ENCODE measurements around the gene TIMM23.
"Not testable (repeated sequence)": the region's sequence is repeated elsewhere in the genome, so short reads cannot be mapped to it uniquely, and the experiment has no call there.

The TIMM23 gene

GRCh38 chr10:45972106-45972812 lies at the start of gene TIMM23:
TSS of gene TIMM23 (plus strand) at chr10:45972489. CDS start at chr10:45972625, 136 bp downstream.
- DNase-seq (ENCODE audit: low spot score), result peak; percentile 85

GRCh38 chr10:45926790-45927189 lies 45.5 kb upstream of the TIMM23 start:
- DNase-seq (ENCODE audit: low spot score), result not testable (repeated sequence)

GRCh38 chr10:45931305-45931704 lies 41.0 kb upstream of the TIMM23 start:
- not testable (repeated sequence) for DNase-seq (ENCODE audit: low spot score)

- DNase-seq (ENCODE audit: low spot score), result not testable (repeated sequence)
These were observed 37.5 kb upstream of the TIMM23 start for GRCh38 chr10:45934788-45935187.

GRCh38 chr10:45939176-45939697 lies 33.1 kb upstream of the TIMM23 start:
- not testable (repeated sequence) for DNase-seq (ENCODE audit: low spot score)

GRCh38 chr10:45941196-45941595 lies 31.1 kb upstream of the TIMM23 start:
- not testable (repeated sequence) for DNase-seq (ENCODE audit: low spot score)

GRCh38 chr10:45945476-45945875 lies 26.8 kb upstream of the TIMM23 start:
- DNase-seq (ENCODE audit: low spot score), result not testable (repeated sequence)

- DNase-seq (ENCODE audit: low spot score), result not testable (repeated sequence)
These were observed 24.9 kb upstream of the TIMM23 start for GRCh38 chr10:45947363-45947762.

- DNase-seq (ENCODE audit: low spot score), result not testable (repeated sequence)
These were observed 23.5 kb upstream of the TIMM23 start for GRCh38 chr10:45948801-45949200.

- not testable (repeated sequence) for DNase-seq (ENCODE audit: low spot score)
These were observed 17.9 kb upstream of the TIMM23 start for GRCh38 chr10:45954367-45954766.

GRCh38 chr10:45956634-45957033 lies 15.7 kb upstream of the TIMM23 start:
- DNase-seq (ENCODE audit: low spot score), result not testable (repeated sequence)

- DNase-seq (ENCODE audit: low spot score), result not testable (repeated sequence)
These were observed 14.4 kb upstream of the TIMM23 start for GRCh38 chr10:45957928-45958327.

- not testable (repeated sequence) for DNase-seq (ENCODE audit: low spot score)
These were observed 9.4 kb upstream of the TIMM23 start for GRCh38 chr10:45962686-45963452.

GRCh38 chr10:45971019-45971418 lies 1.3 kb upstream of the TIMM23 start:
- not testable (repeated sequence) for DNase-seq (ENCODE audit: low spot score)

- not testable (repeated sequence) for DNase-seq (ENCODE audit: low spot score)
These were observed 565 bp upstream of the TIMM23 start for GRCh38 chr10:45971742-45972105.

GRCh38 chr10:45972813-45973169 lies 502 bp downstream of the TIMM23 start:
- not testable (repeated sequence) for DNase-seq (ENCODE audit: low spot score)

GRCh38 chr10:45974041-45974440 lies 1.8 kb downstream of the TIMM23 start:
- DNase-seq (ENCODE audit: low spot score), result not testable (repeated sequence)

- DNase-seq (ENCODE audit: low spot score), result not testable (repeated sequence)
These were observed 6.3 kb downstream of the TIMM23 start for GRCh38 chr10:45978554-45978953.

GRCh38 chr10:45981367-45981766 lies 9.1 kb downstream of the TIMM23 start:
- not testable (repeated sequence) for DNase-seq (ENCODE audit: low spot score)

GRCh38 chr10:45983538-45984186 lies 11.4 kb downstream of the TIMM23 start:
- DNase-seq (ENCODE audit: low spot score), result not testable (repeated sequence)

- DNase-seq (ENCODE audit: low spot score), result not testable (repeated sequence)
These were observed 12.2 kb downstream of the TIMM23 start for GRCh38 chr10:45984473-45984872.

GRCh38 chr10:45985590-45985989 lies 13.3 kb downstream of the TIMM23 start:
- DNase-seq (ENCODE audit: low spot score), result not testable (repeated sequence)
